GM18519 (cell line): ENCODE measurements around the gene TMEM132D.

Experiments used
- ATAC-seq: cut with Tn5 transposase; IDR thresholded peaks from one replicate; pipeline ENCODE4 v1.9.1; 2021; ENCODE audit warnings: mild to moderate bottlenecking, moderate library complexity; ENCODE audit not compliant: unreplicated experiment, low FRiP score

The TMEM132D gene

GRCh38 chr12:129300011-129300410, 603.8 kb downstream of the TMEM132D start:
- ATAC-seq, result no peak

- ATAC-seq, result no peak
Measured at GRCh38 chr12:129298921-129299320, 604.9 kb downstream of the TMEM132D start.

GRCh38 chr12:129296671-129297070, 607.2 kb downstream of the TMEM132D start:
- no peak for ATAC-seq

GRCh38 chr12:129294868-129295267, 609.0 kb downstream of the TMEM132D start:
- ATAC-seq, result no peak

GRCh38 chr12:129279771-129280170, 624.1 kb downstream of the TMEM132D start:
- ATAC-seq, result no peak

GRCh38 chr12:129276361-129277060, 627.3 kb downstream of the TMEM132D start:
- no peak for ATAC-seq

GRCh38 chr12:129269756-129270495, 633.9 kb downstream of the TMEM132D start:
- no peak for ATAC-seq

- ATAC-seq, result no peak
Measured at GRCh38 chr12:129258781-129259318, 645.0 kb downstream of the TMEM132D start.

- no peak for ATAC-seq
Measured at GRCh38 chr12:129257524-129257923, 646.3 kb downstream of the TMEM132D start.

GRCh38 chr12:129246630-129247029, 657.2 kb downstream of the TMEM132D start:
- ATAC-seq, result no peak

- no peak for ATAC-seq
Measured at GRCh38 chr12:129245769-129246168, 658.1 kb downstream of the TMEM132D start.

- no peak for ATAC-seq
Measured at GRCh38 chr12:129241852-129242251, 662.0 kb downstream of the TMEM132D start.

GRCh38 chr12:129237881-129238280, 665.9 kb downstream of the TMEM132D start:
- no peak for ATAC-seq

GRCh38 chr12:129234209-129234608, 669.6 kb downstream of the TMEM132D start:
- no peak for ATAC-seq

- ATAC-seq, result no peak
Measured at GRCh38 chr12:129231491-129231890, 672.3 kb downstream of the TMEM132D start.

- ATAC-seq, result no peak
Measured at GRCh38 chr12:129230995-129231394, 672.8 kb downstream of the TMEM132D start.

- ATAC-seq, result no peak
Measured at GRCh38 chr12:129226851-129227250, 677.0 kb downstream of the TMEM132D start.

- no peak for ATAC-seq
Measured at GRCh38 chr12:129226005-129226404, 677.8 kb downstream of the TMEM132D start.

- no peak for ATAC-seq
Measured at GRCh38 chr12:129215556-129215955, 688.3 kb downstream of the TMEM132D start.

- ATAC-seq, result no peak
Measured at GRCh38 chr12:129213551-129213950, 690.3 kb downstream of the TMEM132D start.

- no peak for ATAC-seq
Measured at GRCh38 chr12:129211862-129212630, 691.8 kb downstream of the TMEM132D start.
